Effector CD8-positive, alpha-beta T cell (primary cell): ENCODE data around the gene SH3BP1.
"Not testable (repeated sequence)": the region's sequence is repeated elsewhere in the genome, so short reads cannot be mapped to it uniquely, and the experiment has no call there.

Experiments used
- DNase-seq: peaks from one replicate; lab custom pipeline; 2025; lab: John Stamatoyannopoulos, UW
- total RNA-seq, 4 experiments: gene quantifications; one replicate each; lab custom pipeline; 2026; lab: John Stamatoyannopoulos, UW

The SH3BP1 gene, protein sequence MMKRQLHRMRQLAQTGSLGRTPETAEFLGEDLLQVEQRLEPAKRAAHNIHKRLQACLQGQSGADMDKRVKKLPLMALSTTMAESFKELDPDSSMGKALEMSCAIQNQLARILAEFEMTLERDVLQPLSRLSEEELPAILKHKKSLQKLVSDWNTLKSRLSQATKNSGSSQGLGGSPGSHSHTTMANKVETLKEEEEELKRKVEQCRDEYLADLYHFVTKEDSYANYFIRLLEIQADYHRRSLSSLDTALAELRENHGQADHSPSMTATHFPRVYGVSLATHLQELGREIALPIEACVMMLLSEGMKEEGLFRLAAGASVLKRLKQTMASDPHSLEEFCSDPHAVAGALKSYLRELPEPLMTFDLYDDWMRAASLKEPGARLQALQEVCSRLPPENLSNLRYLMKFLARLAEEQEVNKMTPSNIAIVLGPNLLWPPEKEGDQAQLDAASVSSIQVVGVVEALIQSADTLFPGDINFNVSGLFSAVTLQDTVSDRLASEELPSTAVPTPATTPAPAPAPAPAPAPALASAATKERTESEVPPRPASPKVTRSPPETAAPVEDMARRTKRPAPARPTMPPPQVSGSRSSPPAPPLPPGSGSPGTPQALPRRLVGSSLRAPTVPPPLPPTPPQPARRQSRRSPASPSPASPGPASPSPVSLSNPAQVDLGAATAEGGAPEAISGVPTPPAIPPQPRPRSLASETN
- total RNA-seq: 9.7 to 36.1 (median 21.1) reads per million in 4 experiments

DNA sequence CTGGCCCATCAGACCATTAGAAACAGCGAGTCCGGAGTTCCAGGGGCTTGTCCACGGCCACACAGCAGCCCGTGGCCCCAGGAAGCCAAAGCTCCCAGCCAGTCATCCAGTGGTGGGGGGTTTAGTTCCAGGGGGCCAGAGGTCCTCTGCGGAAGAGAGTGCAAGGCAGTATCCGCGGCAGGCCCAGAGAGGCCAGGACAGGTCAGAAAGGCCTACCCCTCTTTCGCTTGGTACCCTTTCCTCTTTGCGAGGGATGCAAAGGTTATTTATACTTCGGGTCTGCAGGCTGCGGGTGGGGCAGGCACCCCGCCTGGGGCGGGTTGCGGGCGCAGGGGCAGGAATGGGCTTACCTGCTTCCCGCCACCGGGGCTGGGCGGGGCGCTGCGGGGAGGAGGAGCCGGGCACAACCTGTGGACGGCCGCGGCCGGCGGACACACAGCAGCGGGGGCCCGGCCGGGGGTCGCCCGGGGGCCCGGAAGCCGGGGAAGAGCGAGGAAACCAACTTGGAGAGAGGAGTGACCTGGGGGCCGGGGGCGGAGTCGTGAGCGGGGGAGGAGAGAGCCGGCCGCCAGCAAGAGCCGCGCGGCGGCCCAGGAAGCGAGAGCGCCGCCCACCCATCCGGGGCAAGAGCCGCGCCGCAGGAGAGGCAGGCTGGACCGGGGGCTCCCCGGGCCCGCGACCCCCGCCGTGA, at the start of gene SH3BP1:
SH3BP1 (plus strand) TSS at position 600 of the 691 bp plus-strand sequence. CDS start 119 bp downstream, outside the sequence.
- peak; percentile 34 for DNase-seq

- not testable (repeated sequence) for DNase-seq
These were observed 48.4 kb upstream of the SH3BP1 start for GRCh38 chr22:37591081-37591480.

DNA sequence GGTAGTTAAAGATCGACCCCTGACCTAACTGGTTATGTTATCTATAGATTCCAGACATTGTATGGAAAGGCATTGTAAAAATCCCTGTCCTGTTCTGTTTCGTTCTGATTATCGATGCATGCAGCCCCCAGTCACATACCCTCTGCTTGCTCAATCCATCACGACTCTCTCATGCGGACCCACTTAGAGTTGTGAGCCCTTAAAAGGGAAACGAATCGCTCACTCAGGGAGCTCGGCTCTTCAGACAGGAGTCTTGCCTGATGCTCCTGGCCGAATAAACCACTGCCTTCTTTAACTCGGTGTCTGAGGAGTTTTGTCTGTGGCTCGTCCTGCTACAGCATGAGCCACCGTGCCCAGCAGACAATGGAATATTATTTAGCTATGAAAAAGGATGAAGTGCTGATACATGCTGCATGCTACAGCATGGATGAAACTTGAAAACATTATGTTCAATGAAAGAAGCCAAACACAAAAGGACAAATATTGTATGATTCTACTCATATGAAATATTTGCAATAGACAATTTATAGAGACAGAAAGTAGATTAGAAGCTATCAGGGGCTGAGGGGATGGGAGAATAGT, 47.6 kb upstream of the SH3BP1 start:
- no peak for DNase-seq

DNA sequence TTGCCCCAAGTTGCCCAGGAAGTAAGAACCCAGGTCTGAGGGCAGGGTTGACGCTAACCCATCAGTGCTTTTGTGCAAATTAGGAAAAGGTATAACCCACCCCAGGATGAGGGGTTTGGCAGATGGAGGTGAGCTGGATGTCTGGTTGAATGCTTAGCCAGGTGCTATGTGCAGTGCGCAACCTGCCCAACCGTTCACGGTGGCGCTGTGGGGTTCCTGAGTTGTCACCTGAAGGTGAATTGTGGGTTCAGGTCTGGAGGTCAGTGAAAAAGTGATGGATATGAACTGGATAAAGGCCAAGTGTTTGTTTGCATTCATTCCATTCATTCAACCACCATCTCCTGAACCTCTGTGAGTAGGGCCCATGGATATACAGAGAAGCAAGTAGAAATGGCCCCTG, 45.2 kb upstream of the SH3BP1 start:
- DNase-seq: no peak

GRCh38 chr22:37599153-37599552, 40.3 kb upstream of the SH3BP1 start:
- DNase-seq: no peak

DNA sequence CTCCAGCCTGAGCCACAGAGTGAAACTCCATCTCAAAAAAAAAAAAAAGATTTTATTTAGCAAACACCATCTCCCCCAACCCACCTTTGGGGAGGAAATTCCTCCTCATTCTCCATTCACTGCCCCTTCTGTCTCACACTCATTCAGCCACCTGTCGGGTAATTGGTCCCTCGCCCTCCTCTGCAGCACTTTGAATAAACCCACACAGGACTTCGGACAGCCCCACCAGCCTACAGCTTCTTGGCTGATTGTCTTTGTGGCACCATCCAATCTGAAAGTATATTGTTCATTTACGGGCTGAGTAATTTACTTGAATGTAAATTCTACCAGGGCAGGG, 38.3 kb upstream of the SH3BP1 start:
- no peak for DNase-seq

GRCh38 chr22:37601540-37602442, 37.7 kb upstream of the SH3BP1 start:
- DNase-seq: no peak

GRCh38 chr22:37602546-37603277, 36.8 kb upstream of the SH3BP1 start:
- not testable (repeated sequence) for DNase-seq

DNA sequence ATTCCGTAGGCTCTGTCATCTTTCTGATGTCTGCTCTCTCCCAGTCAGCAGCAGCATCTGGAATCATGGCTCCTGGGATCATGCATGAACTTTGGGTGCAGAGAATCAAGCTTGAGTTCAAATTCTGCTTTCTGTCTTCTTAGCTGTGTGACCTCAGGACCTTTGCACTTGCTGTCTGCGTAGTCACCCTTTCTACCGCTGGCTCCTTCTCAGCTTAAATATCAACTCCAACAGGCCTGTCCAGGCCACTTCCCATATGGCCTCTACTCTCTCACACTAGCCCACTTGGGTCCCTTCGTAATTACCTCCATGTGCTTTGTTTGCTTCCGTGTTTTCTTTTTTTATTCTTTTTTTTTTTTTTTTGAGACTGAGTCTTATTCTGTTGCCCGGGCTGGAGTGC, 35.4 kb upstream of the SH3BP1 start:
- no peak for DNase-seq

DNA sequence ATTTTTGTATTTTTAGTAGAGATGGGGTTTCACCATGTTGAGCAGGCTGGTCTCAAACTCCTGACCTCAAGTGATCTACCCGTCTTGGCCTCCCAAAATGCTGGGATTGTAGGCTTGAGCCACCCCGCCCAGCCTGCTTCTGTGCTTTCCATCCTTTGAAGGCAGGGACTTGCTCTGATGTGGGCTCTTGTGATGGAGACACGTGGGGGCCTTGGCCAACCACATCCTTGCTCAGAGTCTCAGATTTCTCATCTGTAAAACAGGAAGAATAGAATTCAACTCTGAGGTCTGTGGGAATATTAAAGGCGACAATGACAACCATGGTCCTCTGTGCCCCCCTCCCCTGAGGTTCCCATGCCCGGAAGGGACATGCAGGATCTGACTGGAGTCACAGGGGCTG, 34.6 kb upstream of the SH3BP1 start:
- DNase-seq: peak; percentile 48

DNA sequence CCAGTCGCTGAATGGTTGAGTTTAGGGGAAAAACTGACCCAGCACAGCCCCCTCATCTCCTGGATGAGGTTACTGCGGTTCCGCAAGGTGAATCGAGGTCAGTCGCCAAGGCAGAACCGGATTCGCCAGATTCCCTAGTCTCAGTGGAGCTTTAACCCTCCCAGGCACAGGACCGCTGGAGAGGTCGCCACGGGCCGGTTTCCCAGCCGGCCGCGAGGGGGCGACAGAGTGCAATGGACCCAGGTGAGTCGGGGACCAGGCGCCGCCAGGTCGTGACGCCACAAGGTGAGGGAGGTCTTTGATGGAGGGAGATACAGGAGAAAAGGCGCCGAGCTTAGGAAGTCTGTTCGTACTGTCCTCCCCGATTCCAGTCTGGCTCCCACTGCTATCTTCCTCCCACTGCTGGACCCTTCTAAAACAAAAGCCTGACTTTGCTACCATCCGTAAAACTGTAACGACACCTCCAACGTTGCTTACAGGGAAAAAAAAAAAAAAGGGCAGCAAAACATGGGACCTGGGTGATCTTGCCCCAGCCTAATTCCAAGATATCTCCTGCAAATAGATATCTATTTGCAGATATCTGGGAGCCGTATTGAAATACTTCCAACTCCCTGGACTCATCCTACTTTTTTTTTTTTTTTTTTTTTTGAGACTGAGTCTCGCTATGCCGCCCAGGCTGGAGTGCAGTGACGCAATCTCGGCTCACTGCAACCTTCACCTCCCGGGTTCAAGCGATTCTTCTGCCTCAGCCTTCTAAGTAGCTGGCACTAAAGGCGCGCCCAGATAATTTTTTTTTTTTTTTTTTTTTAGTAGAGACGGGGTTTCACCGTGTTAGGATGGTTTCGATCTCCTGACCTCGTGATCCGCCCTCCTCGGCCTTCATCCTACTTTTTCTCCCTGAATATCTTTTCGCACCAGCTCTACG, 32.2 kb upstream of the SH3BP1 start:
- DNase-seq: peak; percentile 87

GRCh38 chr22:37607935-37608476, 31.5 kb upstream of the SH3BP1 start:
- DNase-seq: no peak

- peak; percentile 91 for DNase-seq
These were observed 30.8 kb upstream of the SH3BP1 start, which contains the start of gene GGA1 for GRCh38 chr22:37608477-37609239. GGA1 (plus strand) TSS chr22:37608834; CDS start chr22:37608861, 27 bp downstream.

DNA sequence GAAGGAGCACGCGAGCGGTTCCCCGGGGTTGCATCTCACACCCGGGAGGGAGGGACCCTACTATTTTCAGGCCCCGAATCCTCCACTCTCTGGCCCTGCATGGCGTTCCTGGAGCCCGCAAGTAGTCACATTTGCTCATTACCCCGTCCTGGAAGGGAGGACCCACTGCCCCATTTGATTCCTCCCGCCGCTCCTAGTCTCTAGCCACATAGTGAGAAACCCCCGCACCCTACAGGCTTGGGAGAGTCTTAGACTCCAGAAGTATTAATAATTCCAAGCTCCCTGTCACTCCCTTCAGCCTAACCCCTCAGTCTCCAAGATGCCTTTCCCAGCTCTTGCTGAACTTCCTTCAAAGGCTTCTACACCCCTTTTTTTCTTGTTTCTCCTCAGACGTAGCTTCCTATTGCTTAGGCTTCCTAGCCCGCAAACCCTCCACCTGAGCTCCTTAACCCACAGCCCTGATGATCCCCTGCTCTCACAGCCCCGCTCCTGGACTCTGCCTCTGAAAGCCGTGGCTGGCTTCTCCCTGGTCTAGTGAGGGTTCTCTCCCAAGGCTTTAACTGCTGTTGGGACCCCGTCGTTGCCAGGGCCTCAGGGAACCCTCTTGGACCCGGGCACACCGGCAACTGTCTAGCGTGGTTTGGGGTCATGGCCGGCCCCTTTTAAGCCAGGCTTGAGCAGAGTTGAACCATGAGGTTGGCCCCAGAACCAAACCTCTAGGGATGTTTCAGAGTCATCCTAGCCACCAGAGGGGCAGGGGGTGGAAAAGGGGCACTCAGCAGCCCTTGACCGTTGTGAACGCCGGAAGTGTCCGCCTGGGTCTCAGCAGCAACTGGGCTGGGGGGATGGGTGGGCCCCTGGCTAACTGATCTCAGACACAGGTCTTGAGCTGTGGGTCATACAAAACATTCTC, 30.0 kb upstream of the SH3BP1 start:
- no peak for DNase-seq

GRCh38 chr22:37610153-37610475, 29.4 kb upstream of the SH3BP1 start:
- DNase-seq: not testable (repeated sequence)

DNA sequence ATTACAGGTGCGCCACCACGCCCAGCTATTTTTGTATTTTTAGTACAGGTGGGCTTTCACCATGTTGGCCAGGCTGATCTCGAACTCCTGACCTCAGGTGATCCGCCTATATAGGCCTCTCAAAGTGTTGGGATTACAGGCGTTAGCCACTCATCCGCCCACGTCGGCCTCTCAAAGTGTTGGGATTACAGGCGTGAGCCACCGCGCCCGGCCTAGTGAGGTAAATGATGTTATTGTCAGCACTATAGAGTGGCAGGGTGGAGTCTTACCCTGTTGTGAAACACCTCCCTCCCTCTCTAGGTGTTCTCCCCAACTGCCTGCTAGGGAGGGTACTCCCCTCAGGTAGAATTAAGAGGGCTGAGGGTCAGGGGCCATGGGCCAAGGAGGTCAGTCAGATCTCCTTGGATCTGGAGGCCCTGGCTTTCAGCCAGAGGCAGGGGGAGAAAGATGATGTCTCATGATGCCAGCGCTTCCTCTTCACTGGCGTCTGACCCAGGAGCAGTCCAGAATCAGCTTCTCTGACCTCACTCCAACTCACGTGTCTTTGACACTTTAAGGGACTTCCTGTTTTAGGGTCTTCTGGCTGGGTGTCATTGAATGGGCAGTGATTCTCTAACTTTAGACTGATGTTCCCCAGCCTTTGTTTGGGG, 28.9 kb upstream of the SH3BP1 start:
- no peak for DNase-seq

DNA sequence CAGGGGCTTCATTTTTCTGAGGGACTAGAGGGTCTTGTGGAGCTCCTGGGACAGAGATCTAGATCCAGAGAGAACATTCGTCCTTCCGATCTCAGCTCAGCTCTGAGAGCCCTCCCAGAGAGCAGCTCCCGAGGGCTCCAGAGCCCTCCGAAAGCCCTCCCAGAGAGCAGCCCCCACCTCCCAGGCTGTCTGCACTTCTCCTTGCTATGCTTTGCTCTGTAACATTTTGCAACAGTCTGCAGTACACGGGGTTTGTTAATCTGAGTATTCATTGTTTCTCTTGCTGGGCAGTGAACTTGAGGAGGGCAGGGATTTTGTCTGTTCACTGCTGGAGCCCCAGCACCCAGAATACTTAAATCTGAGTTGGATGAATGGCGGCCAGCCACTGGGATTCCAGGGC, 28.3 kb upstream of the SH3BP1 start:
- DNase-seq: no peak
